OCI-LY7 (cell line): Measurements from ENCODE around the gene RECQL. TPM values are rescaled to one million over a fixed set of nuclear protein-coding genes. Genes with fewer than 3 reads are reported as not detected.

Experiments used
- BruUV-seq: library from RNA; stranded (reverse); fragments of 400-500 nt; replicated peaks from 2 replicates; lab custom pipeline; 2021; lab: Mats Ljungman, UMichigan
- CTCF ChIA-PET: fragments of 300-600 bp; sonication (Branson Sonifier 250); formaldehyde crosslinking; loops from one replicate; lab custom pipeline; 2022; ENCODE audit warnings: antibody characterized with exemption; ENCODE audit not compliant: unreplicated experiment; lab: Charles Lee
- POLR2A ChIA-PET: fragments of 300-600 bp; sonication (Branson Sonifier 250); formaldehyde crosslinking; loops from one replicate; lab custom pipeline; 2022; ENCODE audit warnings: antibody characterized with exemption; lab: Charles Lee
- DNase-seq: peaks from one replicate; pipeline ENCODE4 v3.0.0-alpha.2; 2015; ENCODE audit warnings: low spot score
- H2AFZ ChIP-seq: fragments of 200-600 bp; sonication (generic), shearing (Covaris generic); 2 replicates; pipeline ENCODE4 v1.6.1; 2014; ENCODE audit warnings: mild to moderate bottlenecking, antibody characterized with exemption, low read length, moderate library complexity
- H3K27ac ChIP-seq: fragments of 200-600 bp; sonication (generic); 2 replicates; pipeline ENCODE4 v1.5.1; 2014; ENCODE audit warnings: mixed run types, low read depth, mild to moderate bottlenecking, moderate library complexity, low read length, inconsistent platforms; ENCODE audit not compliant: poor library complexity, severe bottlenecking
- H3K36me3 ChIP-seq: fragments of 200-600 bp; sonication (generic); 2 replicates; pipeline ENCODE4 v1.6.1; 2014; ENCODE audit warnings: mild to moderate bottlenecking, antibody characterized with exemption, low read length, moderate library complexity, mixed read lengths; ENCODE audit not compliant: insufficient read depth
- H3K4me1 ChIP-seq: fragments of 200-600 bp; sonication (generic); 2 replicates; pipeline ENCODE4 v1.5.1; 2014; ENCODE audit warnings: mild to moderate bottlenecking, low read length; ENCODE audit not compliant: insufficient read depth, poor library complexity, severe bottlenecking
- H3K4me2 ChIP-seq: fragments of 200-600 bp; sonication (generic); 2 replicates; pipeline ENCODE4 v1.6.1; 2014; ENCODE audit warnings: mild to moderate bottlenecking, low read length
- H3K4me3 ChIP-seq: fragments of 200-600 bp; sonication (generic); 2 replicates; pipeline ENCODE4 v1.5.1; 2014; ENCODE audit warnings: mild to moderate bottlenecking, low read depth, low read length; ENCODE audit not compliant: poor library complexity, severe bottlenecking
- H3K79me2 ChIP-seq: fragments of 200-600 bp; sonication (generic); 2 replicates; pipeline ENCODE4 v1.6.1; 2016; ENCODE audit warnings: low read depth, mild to moderate bottlenecking, low read length, moderate library complexity, mixed read lengths; ENCODE audit not compliant: insufficient read depth
- H3K9me2 ChIP-seq: fragments of 200-600 bp; sonication (generic); 2 replicates; pipeline ENCODE4 v1.6.1; 2016; ENCODE audit warnings: mild to moderate bottlenecking, low read length, mixed read lengths; ENCODE audit not compliant: insufficient read depth
- H3K9me3 ChIP-seq: fragments of 200-600 bp; sonication (generic); 2 replicates; pipeline ENCODE4 v1.6.1; 2014; ENCODE audit warnings: mild to moderate bottlenecking, mixed run types, low read length, mixed read lengths
- H4K20me1 ChIP-seq: fragments of 200-600 bp; sonication (generic); 2 replicates; pipeline ENCODE4 v1.6.1; 2014; ENCODE audit warnings: mild to moderate bottlenecking, antibody characterized with exemption, low read length, moderate library complexity, mixed read lengths; ENCODE audit not compliant: insufficient read depth
- EZH2phosphoT487 ChIP-seq: fragments of 200-600 bp; sonication (generic); IDR thresholded peaks from 2 replicates; pipeline ENCODE4 v1.6.1; 2018; ENCODE audit warnings: low read depth, borderline replicate concordance, mild to moderate bottlenecking, mixed run types, antibody characterized with exemption, low read length, moderate library complexity, mixed read lengths
- intact Hi-C: fragments of 100-400 bp; cut with micrococcal nuclease; formaldehyde crosslinking; loops from one replicate; pipeline ENCODE4 v1.10.0; 2022; ENCODE audit not compliant: unreplicated experiment
- total RNA-seq, 2 experiments: library from RNA; depleted of rRNA in 1 of 2; stranded (reverse); fragments of >200 nt in 1 of 2; shearing (Covaris generic) in 1 of 2; gene quantifications; 2 replicates each; pipeline ENCODE4 v1.2.3, GENCODE V29; 2014 to 2022
- TF ChIP-seq, protein P1 (sequence below): fragments of 200-600 bp; sonication (generic); conservative IDR thresholded peaks from 2 replicates; pipeline ENCODE4 v1.5.1; 2014; ENCODE audit warnings: mild to moderate bottlenecking, antibody characterized with exemption, low read length, moderate library complexity, mixed read lengths

Gene RECQL
- total RNA-seq, 2 experiments from 2014 or later, result 53.1 to 72.8 TPM

DNA sequence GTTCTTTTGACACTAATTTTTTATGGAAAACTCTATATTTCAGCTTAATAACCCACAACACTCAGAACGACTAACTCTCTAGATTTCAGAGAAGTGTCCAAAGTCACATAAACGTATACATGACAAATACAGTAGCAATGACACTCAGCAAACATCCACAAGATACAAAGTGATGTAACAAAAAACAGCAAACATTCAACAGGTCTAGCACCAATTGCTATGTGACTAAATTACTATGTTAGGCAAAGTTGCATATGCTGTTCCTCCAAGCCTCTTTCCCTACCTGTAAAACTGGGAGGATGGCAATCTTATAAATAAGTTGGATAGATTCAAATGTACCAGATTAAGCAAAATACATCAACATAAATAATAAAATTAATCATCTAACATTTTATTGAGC, 1.7 kb downstream of the RECQL start:
- H3K4me3 ChIP-seq, result peak overlapping the region; percentile 99

DNA sequence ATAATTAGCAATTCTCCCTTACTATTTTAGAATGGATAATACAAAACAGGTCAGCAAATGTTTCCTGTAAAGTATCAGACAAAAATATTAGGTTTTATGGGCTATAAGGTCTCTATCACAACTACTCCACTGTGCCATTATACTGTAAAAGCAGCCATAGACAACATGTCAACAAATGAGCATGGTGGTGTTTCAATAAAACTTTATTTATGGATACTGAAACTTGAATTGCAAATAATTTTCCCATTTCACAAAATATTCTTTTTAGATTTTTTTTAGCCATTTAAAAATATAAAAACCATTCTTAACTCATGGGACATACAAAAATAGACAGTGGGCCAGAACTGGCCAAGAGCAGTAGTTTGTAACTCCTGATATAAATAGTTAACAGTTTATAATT, 15.4 kb downstream of the RECQL start:
- Histone ChIP-seq H3K4me2 (no peak overlapping the region), H3K27ac (no peak overlapping the region), H3K4me3 (no peak overlapping the region), H2AFZ (no peak overlapping the region), H3K4me1 (no peaks in the 10 kb centered on the region), H3K36me3 (peaks cover 84% of the 10 kb centered on the region), H3K9me3 (no peaks in the 10 kb centered on the region), H3K9me2 (no peaks in the 10 kb centered on the region), H4K20me1 (no peaks in the 10 kb centered on the region), H3K79me2 (no peaks in the 10 kb centered on the region)
- BruUV-seq, result no TSS peak
- no peak for TF ChIP-seq EZH2phosphoT487
- TF ChIP-seq, protein P1, sequence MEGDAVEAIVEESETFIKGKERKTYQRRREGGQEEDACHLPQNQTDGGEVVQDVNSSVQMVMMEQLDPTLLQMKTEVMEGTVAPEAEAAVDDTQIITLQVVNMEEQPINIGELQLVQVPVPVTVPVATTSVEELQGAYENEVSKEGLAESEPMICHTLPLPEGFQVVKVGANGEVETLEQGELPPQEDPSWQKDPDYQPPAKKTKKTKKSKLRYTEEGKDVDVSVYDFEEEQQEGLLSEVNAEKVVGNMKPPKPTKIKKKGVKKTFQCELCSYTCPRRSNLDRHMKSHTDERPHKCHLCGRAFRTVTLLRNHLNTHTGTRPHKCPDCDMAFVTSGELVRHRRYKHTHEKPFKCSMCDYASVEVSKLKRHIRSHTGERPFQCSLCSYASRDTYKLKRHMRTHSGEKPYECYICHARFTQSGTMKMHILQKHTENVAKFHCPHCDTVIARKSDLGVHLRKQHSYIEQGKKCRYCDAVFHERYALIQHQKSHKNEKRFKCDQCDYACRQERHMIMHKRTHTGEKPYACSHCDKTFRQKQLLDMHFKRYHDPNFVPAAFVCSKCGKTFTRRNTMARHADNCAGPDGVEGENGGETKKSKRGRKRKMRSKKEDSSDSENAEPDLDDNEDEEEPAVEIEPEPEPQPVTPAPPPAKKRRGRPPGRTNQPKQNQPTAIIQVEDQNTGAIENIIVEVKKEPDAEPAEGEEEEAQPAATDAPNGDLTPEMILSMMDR, result no peak
- POLR2A ChIA-PET, result interaction anchor here (0.7 to 1.4 kb wide), 2 partner anchors 15 to 16 kb away, joined by 4 to 5 read pairs; partner anchors contain the start of genes GOLT1B and RECQL
- intact Hi-C loops, result no loop called here
- CTCF ChIA-PET, result no interaction called here
- DNase-seq, result no peak

More for the DNA sequence above, 1.7 kb downstream of the RECQL start:
- Histone ChIP-seq H3K36me3 (peaks cover 43% of the 10 kb centered on the region), H3K4me2 (peak overlapping the region; percentile 86), H2AFZ (no peak overlapping the region), H3K9me2 (no peaks in the 10 kb centered on the region), H3K79me2 (peaks cover 59% of the 10 kb centered on the region), H3K4me1 (peaks cover 31% of the 10 kb centered on the region), H3K9me3 (no peaks in the 10 kb centered on the region), H4K20me1 (peaks cover 16% of the 10 kb centered on the region; the same call in 1 of the 2 replicates), H3K27ac (no peak overlapping the region)
- ChIA-PET POLR2A (interaction anchor here (0.7 to 1.4 kb wide), 6 partner anchors 8 to 152 kb away, joined by 3 to 4 read pairs (median 4); no protein-coding TSS in a partner anchor), CTCF (no interaction called here)
- TF ChIP-seq, protein P1, result no peak
- no peak for TF ChIP-seq EZH2phosphoT487
- intact Hi-C loops, result loop anchor here (2.0 kb wide), 1 partner anchor 63 kb away; the partner anchor contains the start of gene PYROXD1
- BruUV-seq, result no TSS peak
- no peak for DNase-seq

DNA sequence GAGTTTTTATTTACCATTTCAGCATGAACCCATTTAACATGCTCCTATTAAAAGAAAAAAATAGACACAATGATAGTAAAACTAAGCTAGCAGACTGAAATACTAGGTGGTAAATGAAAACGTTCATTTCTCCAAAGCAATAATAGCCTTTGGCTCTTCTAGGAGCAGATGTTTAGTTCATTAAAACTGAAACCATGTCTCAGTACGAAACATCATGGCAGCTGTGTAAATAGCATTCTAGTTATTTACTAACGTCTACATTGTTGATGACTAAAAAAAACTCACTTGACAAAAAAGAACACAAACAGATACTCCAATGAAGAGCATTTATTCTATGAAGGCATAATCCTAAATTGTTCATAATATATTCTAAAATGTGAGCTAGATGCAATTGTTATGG, 17.9 kb downstream of the RECQL start:
- ChIA-PET CTCF (no interaction called here), POLR2A (interaction anchor here (0.8 to 1.9 kb wide), 3 partner anchors 8 to 163 kb away, joined by 3 to 5 read pairs (median 3); no protein-coding TSS in a partner anchor)
- H3K4me3 ChIP-seq, result no peak overlapping the region
- TF ChIP-seq EZH2phosphoT487, result no peak
- TF ChIP-seq, protein P1, result no peak
- H3K79me2 ChIP-seq, result no peaks in the 10 kb centered on the region
- H3K4me2 ChIP-seq, result no peak overlapping the region
- no peak overlapping the region for H2AFZ ChIP-seq
- H3K27ac ChIP-seq, result no peak overlapping the region
- no peaks in the 10 kb centered on the region for H3K4me1 ChIP-seq
- no peaks in the 10 kb centered on the region for H4K20me1 ChIP-seq
- H3K36me3 ChIP-seq, result peaks cover 86% of the 10 kb centered on the region
- intact Hi-C loops, result no loop called here
- no TSS peak for BruUV-seq
- H3K9me2 ChIP-seq, result no peaks in the 10 kb centered on the region
- no peaks in the 10 kb centered on the region for H3K9me3 ChIP-seq
- DNase-seq, result no peak
